Activated CD8-positive, alpha-beta memory T cell treated with anti-CD3 and anti-CD28 coated beads for 4 hours (primary cell): ENCODE measurements around the gene USB1.
A peak's percentile ranks its signal among the peaks of the same experiment; 100 is the strongest.
"Not testable (repeated sequence)": the region's sequence is repeated elsewhere in the genome, so short reads cannot be mapped to it uniquely, and the experiment has no call there.

Source experiments
- DNase-seq, 2 donors: peaks; one replicate each; pipeline ENCODE4 v3.0.0-alpha.2; 2020; ENCODE audit warnings: low read depth in 2 of 2

USB1 gene

GRCh38 chr16:57969451-57970123 lies 31.6 kb upstream of the USB1 start:
- DNase-seq, result no peak

- DNase-seq, result no peak
Measured at GRCh38 chr16:57970319-57970718, 30.9 kb upstream of the USB1 start.

GRCh38 chr16:57970970-57971369 lies 30.2 kb upstream of the USB1 start, which contains the start of gene CNGB1:
TSS of gene CNGB1 (minus strand) at chr16:57971128. CDS start at chr16:57967286, 3,842 bp downstream.
- DNase-seq, result no peak

- DNase-seq, result no peak
Measured at GRCh38 chr16:57971848-57972247, 29.4 kb upstream of the USB1 start.

GRCh38 chr16:57972306-57972705 lies 28.9 kb upstream of the USB1 start:
- DNase-seq, result no peak

- DNase-seq, result no peak
Measured at GRCh38 chr16:57976331-57976796, 24.8 kb upstream of the USB1 start.

- DNase-seq, result no peak
Measured at GRCh38 chr16:57977418-57978069, 23.7 kb upstream of the USB1 start.

- not testable (repeated sequence) for DNase-seq
Measured at GRCh38 chr16:57978070-57978465, 23.1 kb upstream of the USB1 start.

- DNase-seq, result no peak
Measured at GRCh38 chr16:57979006-57979585, 22.1 kb upstream of the USB1 start.

GRCh38 chr16:57981636-57982035 lies 19.6 kb upstream of the USB1 start:
- DNase-seq, result no peak

GRCh38 chr16:57982385-57982784 lies 18.8 kb upstream of the USB1 start:
- no peak for DNase-seq

- peak; percentile 80 to 89 for DNase-seq
Measured at GRCh38 chr16:57984443-57985203, 16.6 kb upstream of the USB1 start.

GRCh38 chr16:57985204-57986181 lies 15.7 kb upstream of the USB1 start:
- no peak for DNase-seq

- no peak for DNase-seq
Measured at GRCh38 chr16:57986196-57986595, 15.0 kb upstream of the USB1 start.

- DNase-seq, result no peak
Measured at GRCh38 chr16:57987441-57988177, 13.6 kb upstream of the USB1 start.

- no peak for DNase-seq
Measured at GRCh38 chr16:57988929-57989328, 12.3 kb upstream of the USB1 start.

- DNase-seq, result no peak
Measured at GRCh38 chr16:57991551-57992059, 9.6 kb upstream of the USB1 start.

GRCh38 chr16:57992084-57992483 lies 9.1 kb upstream of the USB1 start:
- DNase-seq, result no peak

GRCh38 chr16:57993438-57993837 lies 7.8 kb upstream of the USB1 start:
- DNase-seq, result no peak

- DNase-seq, result no peak
Measured at GRCh38 chr16:57993897-57994296, 7.3 kb upstream of the USB1 start.
